GM18909 (cell line): ENCODE measurements around the gene MCC.

Experiments
- ATAC-seq: cut with Tn5 transposase; IDR thresholded peaks from one replicate; pipeline ENCODE4 v1.9.1; 2021; ENCODE audit warnings: mild to moderate bottlenecking; ENCODE audit not compliant: unreplicated experiment, poor library complexity

Gene MCC

DNA sequence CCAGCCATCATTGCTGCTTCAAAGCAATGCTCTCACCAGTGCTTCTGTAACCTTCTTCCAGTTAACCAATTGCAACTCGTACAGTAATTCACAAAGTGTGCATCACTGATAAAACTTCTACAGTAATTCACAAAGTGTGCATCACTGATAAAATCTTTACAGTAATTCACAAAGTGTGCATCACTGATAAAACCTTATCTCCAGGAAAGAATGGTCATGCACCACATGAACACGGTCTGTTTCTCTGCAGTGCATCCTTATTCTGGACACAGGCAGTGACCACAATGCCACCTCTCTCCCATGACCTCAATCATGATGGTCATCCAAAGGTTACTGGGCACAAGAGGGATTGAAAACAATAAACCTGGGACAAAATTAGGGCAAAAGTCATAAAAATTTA is 207.1 kb downstream of the MCC start:
- no peak for ATAC-seq

DNA sequence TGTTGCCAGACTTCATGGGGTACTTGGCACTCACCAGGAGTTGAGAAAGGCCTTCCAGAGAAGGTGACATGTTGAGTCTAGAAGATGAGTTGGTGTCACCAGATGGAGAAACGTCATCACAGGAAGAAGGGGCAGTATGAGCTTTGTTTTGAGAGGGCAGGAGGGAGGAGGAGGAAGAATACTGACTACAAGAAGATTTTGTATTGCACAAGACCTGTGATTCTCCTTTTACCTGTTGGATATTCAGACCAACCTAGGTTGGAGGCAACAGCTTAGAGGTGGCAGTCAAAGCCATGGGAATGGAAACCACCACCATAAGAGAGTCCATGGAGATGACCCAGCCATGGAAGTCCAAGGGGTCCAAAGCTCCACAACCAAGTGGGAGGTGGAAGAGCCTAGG is 207.7 kb downstream of the MCC start:
- no peak for ATAC-seq

DNA sequence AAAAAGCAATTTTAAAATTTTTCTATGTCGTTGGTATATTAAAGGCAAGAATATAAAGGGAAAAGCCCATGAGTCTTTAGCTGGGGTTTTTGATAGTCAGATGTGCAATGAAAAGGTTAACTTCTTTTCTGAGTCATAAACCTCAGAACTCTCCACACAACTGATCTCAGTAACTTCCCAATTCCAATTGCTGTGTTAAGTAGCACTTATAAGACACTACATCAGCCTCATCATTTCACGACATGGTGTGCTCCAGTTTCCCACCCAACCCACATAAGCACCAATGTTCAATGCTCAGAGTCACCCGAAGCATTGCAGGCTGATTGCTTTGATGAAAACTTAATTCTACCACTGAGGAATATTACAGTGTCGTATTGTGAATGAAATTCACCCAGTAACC is 209.3 kb downstream of the MCC start:
- no peak for ATAC-seq

DNA sequence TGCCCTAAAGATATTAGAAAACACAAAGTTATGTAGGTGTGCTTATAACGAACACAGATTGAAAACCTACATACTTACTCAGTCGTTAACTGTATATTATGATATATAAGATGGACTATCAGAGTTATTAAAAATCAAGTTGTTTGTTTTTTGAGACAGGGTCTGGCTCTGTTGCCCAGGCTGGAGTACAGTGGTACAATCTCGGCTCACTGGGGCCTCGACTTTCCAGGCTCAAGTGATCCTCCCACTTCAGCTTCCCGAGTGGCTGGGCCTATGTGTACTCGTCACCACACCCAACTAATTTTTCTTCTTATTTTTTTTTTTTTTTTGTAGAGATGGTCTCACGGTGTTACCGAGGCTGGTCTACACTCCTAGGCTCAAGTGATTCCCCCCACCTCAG is 211.8 kb downstream of the MCC start:
- ATAC-seq: no peak

DNA sequence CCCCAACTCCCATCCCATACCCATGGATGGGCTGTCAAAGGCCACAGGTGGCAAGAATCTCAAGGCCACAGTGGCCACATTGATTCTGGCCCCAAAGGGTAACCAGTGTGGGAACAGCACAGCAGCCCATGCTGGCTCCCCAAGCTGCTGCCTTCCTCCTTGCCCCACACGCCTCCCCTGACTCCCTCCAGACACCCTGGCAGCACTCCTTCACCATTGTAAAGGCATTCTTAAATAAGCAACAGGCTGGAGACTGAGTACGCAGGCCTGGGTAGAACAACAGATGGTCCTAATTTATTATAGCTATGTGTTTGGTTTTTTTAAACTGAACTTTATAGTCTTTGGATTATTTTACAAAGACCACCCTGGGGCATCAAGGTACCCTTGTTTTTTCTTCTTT is 212.3 kb downstream of the MCC start:
- ATAC-seq: no peak

DNA sequence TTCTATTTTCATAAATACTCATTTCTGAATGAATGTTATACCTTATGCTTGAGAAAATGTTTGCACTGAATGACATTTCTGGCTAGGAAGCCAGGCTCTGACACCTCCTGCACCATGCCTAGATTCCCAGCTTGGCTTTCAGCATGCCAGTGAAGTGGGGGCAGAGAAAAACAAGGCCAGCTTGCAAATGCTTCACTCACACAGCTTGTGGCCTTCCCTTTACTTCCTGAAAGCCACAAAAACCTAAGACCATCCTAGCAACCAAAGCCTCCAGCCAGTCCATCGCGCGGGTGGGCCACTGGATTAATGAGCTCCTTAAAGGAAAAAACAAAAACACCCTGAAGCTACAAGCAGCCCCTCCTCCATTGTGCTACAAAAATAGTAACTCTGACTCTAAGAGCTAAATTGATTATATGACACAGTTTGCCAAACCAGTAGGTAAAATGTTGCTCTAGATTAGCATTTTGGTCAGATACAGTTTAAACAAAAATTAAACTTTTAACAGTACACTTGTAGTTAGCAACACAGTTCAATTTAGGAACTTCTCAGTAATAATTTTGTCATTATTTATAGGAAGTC is 213.3 kb downstream of the MCC start:
- no peak for ATAC-seq

DNA sequence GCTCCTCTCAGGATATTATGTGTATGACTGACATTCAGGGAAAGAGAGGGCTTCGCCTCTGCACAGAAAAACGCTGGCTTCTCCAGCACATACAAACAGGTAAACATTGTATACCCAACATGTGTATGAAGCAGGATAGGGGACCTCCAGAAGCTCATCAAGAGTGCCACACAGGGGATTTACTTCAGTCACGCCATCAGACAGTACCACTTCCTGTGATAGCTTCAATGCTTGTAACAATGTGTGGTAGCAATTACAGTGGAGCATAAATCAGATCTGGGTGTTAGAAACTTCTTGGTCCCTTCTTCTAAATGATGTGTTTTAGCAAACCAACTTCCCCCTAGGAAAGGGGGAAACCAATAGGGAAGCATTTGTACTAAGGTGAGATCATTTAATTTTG is 214.3 kb downstream of the MCC start:
- ATAC-seq: peak; percentile 64

DNA sequence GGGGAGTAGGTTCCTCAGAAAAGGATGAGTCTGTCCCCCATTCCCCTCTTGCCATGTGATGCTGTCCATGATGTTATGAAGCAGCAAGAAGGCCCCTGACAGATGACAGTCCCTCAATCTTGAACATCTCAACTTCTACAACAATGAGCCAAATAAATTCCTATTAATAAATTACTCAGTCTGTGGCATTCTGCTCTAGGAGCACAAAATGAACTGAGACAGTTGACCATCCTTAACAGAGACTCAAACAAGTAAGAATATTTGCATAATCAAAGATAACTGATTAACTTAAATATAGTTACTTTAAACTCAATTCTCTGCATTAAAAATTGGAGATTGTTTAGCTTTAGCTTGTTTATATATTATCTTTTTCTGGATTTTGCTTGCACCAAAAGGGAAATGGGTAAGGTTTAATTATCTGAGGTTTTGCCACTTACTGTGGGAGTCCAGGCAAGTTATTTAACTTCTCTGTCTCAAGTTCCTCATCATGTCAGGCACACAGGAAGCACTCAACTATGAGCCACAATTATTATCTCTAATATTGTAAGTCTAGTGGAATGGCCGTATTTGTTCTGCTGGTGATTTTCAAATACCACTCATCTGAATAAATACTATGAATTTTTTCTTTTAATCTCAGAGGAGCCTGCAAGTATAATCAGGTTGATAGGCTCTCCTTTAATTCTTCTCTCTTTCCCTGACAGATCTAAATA is 216.4 kb downstream of the MCC start:
- peak; percentile 73 for ATAC-seq

DNA sequence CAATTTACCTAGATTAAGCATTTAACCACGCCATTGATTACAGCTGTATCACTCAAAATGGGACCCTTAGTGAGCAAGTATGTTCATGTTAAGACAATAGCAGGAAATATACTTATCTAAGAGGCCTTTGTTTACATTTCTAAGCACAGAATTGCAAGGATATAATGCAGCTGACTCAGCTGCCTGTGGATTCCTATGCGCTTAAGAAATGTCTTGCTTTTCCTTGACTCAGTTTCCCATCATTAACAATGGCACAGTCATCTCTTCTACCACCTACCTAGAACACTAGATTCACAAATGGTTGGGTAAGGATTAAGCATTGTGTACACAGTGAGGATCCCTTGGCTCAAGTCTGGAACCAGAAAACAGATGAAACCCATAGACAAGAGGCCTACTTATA is 217.2 kb downstream of the MCC start:
- no peak for ATAC-seq

DNA sequence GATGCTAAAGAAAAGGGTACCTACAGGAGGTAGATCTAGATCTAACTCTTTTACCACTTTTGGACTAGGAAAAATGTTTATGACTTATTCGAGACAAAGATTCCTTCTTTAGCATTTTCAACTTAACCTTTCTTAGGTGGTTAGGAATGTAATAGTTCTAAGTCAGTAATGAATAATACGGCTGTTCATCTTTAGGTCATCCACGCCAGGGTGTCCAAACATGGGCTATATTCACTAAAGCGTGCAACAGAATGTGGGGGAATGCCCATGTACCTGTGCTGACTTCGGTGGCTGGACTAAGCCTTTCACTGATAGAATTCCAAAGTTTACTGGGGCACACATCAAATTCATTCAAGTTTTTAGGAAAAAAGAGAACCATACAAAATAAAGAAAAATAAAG is 218.2 kb downstream of the MCC start:
- no peak for ATAC-seq

DNA sequence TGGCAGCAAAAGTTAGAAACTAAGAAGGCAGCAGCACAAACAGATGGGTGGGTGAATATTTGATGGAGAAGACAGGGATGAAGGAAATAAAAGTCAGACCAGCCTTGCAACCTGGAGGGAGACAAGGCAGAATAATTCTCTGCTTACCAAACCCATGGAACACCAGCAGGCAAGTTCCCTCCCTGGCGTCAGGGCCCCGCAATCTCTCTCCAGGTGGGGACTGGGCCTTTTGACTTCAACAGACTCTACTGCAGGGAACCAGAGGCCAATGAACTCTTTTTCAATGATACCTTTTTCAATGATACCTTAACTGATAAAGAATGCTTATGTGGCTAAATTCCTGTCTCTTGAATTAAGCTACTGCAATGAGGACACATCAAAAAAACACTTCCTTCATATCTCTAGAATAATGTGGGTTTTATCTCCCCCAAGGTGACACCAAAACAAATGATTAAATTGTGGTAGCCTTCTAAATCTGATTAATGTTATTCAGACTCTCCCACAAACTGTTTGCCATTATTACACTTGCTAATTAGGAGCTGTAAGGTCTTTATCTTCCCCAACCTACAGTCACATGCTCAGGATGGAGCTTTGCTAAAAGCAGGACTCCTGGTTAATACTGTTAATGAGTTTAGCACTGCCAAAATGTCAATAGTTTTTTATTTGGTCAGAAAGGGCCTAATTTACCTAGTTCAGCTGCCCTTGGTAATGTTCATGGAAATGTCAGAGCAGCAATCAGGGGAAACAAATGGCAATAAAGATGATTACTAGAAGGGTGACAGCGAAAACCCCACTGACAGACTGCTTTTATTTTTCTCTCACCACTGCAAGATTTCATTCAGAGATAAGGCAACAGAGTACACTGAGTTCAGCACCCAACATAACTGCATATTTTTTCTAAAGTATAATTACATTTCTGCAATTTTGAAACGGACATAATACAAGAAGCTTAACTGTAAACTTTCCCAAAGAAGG is 218.9 kb downstream of the MCC start:
- no peak for ATAC-seq

DNA sequence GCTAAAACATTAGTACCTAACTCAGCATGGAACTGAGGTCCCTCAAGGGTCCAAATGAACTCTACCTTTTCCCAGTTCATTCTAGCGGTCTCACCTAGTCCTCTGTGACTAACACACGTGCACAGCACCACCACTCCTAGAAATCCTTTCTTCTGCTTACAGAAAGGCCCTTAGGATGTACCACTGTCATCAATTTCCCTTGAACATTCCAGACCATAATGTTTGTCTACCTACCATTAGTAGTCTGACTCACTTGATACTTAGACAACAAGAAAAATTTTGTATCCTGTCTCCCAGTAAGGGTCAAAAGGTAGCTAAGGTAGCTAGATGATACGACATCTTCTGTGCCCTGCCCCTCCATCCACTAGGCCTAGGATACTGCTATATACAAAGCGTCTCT is 220.0 kb downstream of the MCC start:
- no peak for ATAC-seq

DNA sequence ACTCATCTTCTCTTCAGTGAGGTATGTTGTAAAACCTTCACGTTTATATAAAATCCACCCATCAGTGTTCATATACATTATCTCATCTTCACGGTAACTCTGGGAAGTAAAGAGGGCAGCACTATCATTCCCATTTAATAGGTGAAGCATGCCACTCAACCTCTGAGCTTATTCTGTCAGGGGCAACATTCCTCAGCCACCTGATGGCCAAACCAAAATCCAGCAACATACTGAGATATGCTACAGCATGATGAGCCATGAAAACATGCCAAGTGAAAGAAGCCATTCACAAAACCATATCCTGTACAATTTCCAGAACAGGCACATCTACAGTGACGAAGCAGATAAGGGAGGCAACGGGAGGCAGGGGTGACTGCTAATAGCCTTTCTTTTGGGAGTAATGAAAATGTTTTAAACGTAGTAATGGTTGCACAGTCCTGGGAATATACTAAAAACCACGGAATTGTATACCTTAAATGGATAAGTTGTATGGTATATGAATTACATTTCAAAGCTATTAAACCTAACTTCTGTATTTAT is 220.8 kb downstream of the MCC start:
- no peak for ATAC-seq

DNA sequence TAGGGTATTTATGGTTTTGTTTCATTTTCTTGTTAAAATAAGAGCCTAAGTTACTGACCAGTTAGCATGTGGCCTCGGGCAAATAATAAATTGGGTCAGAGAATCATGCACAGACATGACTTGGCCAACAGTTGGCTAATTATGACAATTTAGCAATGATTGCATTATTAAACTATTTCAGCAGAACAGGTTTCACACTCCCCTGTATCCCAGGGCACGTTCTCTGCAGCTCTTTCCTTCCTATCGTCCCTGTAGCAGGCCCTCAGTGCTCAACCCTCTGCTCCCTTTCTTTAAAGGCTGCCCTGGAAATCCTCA is 221.4 kb downstream of the MCC start:
- ATAC-seq: no peak

DNA sequence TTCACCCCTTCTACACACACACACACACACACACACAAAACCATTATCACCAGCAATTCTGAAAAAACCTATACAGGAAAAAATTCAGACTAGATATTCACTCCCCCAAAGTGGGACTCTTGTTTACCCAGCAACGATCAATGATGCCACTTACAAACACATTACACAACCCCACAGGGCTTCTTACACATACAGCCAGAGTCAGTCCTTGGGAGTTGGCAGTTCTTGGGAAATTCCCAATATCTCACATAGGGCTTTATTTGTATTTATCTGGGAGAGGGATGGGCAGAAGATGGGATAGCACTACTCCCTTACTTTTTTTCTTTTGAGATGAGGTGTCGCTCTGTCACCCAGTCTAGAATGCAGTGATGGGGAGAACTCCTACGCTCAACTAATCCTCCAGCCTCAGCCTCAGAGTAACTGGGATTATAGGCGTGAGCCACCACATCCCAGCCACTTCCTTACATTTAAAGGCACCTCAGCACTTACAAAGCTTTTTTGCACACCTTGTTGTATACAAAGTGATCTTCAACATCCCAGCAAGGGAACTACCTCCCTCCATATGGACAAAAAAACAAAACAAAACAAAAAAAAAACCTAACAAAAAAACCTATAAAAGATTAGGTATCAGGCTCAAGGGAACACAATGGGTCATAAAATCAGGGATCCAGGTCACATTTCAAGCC is 221.9 kb downstream of the MCC start:
- ATAC-seq: no peak

DNA sequence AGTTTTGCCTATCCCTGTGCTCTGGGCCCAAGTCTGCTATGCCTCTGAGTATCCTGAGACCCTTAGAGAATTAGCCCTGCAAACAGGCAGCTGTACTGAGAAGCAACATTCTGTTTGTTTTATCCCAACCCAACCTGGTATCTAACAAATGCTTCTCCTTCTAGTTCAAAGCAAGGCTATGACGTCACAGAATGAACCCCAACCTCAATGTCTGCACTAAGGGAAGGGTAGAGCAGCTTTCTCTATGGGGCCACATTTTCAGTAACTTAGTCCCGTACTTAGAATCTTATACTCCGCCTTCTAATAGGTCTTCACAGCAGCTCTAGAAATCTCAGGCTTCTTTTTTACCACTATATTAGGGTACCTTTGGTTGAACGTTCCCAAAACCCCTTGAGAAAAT is 223.1 kb downstream of the MCC start:
- ATAC-seq: no peak

DNA sequence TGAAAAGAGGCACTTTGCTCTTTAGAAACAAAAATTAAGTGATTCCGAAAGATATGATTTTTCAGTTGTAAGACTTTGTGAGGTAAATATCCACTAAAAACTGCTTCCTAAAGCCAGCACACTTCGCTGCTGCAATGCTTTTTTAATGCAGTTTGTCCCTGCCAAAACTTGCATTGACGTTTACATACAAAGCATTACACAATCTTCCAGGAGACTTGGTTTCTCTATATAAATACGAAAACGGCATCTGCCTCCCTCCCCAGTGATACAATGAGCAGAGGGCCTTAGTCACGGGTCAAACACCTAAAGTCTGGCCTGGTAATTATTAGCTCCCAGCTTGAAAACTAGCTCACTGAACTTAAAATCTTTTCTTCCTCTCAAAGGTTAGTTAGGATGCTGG is 224.2 kb downstream of the MCC start:
- ATAC-seq: no peak

DNA sequence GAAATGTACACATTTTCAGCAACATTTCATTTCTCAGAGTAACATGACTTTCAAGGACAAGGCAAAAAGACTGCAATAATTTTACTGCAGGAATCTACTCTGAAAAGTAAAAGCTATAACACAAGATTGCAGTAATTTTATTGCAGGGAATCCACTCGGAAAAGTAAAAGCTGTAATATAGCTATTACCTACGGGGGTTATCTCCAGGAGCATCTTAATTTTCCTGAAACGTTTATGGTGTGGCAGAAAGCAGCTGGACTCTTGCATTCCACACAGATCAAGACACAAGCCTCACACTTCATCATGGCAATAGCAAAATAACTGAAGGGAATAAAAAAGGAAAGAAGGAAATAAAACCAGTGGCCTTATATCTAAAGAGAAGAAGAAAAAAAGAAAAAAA is 224.7 kb downstream of the MCC start:
- ATAC-seq: no peak

DNA sequence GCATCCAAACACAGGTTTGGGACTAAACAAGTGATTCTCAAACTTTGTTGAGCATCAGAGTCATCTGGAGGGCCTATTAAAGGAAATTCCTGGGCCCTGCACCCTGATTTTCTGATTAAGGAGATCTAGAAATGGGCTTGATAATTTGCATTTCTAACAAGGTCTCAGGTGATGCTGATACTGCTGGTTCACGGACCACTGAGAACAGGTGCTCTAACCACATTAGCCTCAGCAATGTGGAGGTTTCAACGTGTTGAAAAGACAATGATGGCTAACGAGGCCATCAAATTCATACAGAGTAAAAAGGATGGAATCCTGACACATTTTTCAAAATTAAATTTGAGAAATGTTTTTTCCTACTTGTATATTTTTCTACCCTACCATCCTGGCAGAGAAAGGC is 225.6 kb downstream of the MCC start:
- ATAC-seq: no peak

DNA sequence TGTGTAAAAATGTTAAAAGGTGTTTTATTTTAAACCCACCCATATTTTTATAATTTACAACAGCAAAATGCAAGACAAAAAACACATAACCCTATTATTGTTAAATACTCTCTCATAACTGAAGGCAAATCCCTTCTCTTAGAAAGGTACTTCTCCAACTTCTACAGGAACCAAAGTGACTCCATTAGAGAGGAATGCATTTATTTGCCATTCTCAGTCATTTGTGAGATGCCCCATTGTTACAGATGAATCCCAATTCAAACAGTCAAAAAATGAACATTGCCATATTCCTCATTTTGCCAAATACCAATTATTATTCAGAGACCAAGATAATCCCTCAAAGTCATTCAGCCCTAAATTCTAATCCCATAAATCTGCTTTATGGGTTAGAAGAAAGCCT is 229.2 kb downstream of the MCC start:
- no peak for ATAC-seq

DNA sequence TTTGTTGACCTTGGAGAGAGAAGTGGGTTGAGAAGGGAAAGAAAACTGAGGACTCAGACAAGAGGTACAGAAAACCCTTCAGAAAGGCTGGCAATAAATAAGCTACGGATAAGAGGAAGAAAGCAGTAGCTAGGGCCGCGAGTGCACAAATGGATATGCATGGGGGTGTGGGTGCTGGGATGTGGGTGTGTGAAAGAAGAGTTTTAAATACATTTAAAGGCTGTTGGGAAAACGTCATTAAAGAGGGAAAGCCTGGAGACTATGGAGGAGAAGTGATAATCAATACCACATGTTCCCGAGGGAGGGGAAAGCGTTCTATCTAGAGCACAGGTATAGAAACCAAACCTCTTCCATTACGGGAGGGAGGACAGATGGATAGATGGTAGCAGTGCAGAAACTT is 230.7 kb downstream of the MCC start:
- ATAC-seq: no peak
